Measurements from ENCODE around the gene CFAP299.

CFAP299 gene

DNA sequence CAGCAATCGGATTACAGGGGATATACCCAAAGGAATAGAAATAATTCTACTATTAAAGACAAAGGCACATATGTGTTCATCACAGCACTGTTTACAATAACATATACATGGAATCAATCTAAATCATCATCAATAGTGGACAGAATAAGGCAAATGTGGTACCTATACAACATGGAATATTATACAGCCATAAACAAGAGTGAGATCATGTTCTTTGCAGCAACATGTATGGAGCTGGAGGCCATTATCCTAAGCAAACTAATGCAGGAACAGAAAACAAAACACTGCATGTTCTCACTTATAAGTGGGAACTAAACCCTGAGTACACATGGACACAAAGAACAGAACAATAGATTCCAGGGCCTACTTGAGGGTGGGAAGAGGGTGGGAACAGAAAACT is 163.2 kb downstream of the CFAP299 start:
- DNase-seq, result no peak

DNA sequence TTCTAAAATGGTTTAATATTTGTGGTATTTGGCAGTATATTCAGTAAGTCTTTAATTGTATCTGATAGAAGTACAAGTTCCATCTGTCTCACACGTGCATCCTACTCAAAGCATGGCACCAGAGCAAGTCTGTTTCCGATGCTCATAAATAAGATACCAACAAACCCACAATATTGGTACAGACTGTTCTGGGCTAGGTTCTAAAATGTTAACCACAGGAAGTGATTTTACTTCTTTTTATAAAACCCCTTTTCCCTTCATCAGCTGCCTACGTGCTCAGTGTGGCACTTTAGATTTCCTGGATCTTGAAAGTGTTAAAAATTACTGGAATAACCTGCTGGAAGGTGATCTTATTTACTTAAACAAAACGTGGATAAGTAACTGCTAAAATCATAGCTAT is 165.1 kb downstream of the CFAP299 start:
- no peak for DNase-seq

DNA sequence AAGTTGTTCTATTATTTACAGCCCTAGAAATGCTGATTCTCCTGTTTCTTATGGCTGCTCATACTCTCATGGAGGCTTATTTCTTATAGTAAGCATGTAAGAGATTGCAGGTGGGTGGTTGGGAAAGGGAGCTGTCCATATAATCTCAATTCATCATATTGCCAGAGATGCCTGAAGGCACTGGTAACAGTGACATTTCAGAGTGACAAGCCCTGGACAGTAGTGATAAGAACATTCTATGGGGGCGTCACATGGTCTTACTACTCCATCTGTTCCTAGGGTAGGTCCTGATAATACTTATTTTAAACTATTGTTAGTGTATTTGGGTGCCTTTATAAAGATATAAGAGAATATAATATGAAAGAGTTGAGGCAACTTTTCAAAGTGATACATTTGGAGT is 171.5 kb downstream of the CFAP299 start:
- DNase-seq, result no peak

DNA sequence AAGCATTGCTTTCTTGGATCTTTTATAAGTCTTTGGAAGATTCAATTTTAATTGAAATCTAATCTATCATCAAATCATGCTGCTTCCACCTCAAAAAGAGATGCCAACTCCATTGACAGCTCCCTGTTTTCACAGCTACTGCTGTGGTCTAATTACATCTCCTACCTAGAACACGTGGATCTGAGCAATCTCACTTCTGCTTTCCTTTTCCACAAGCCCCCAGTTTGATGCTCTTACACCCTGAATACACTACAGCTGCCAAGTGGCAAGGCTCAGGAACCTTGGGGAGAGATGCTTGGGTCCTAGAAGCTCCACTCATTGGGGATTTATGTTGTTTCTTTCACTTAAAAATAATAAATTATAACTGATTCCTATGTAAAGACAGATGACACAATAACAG is 172.0 kb downstream of the CFAP299 start:
- DNase-seq, result no peak

DNA sequence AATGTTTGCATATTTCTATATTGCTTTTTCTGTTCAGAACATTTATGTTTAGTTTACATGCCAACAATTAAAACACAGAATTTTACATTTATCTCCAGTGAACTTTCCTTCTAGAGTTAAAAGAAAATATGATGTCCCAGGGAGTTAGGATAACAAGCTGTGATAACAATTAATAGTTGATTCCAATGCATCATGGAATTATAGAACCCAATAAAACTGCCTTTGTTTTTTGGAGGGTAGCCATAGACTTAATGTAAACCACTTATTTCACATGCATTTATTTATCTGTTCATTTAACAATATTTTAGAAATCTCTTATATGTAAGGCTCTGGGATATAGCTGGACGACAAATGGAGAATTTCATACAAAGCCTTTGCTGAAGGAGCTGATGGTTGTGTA is 180.0 kb downstream of the CFAP299 start:
- no peak for DNase-seq

DNA sequence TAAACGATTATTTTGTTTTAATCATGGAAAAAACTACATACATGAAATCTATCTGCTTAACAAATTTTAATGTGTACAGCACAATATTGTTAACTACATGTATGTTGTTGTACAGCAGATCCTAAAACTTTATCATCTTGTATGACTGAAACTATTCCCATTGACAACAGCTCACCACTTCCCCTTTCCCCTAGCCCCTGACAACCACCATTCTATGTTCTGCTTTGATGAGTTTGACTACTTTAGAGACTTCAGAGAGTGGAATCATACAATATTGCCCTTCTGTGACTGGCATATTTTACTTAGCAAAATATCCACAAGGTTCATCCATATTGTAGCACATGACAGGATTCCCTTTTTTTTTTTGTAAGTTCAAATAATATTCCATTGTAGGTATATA is 185.9 kb downstream of the CFAP299 start:
- no peak for DNase-seq

DNA sequence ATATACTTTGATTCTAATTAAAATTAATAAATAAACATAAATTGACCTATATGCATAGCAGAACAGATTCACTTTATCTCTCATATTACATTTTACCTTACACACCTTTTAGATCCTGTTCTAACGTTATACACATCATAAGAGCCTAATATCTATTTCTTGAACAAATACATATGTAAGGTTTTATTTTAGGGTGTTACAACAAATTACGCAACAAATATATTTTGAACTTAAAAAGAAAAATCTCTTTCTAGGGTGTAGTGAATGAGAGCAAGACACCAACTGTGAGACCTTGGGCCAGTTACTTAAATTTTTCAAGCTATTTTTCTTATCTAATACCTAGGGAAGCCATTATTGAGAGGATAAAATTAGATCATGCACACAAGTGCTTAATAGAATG is 191.2 kb downstream of the CFAP299 start:
- no peak for DNase-seq

DNA sequence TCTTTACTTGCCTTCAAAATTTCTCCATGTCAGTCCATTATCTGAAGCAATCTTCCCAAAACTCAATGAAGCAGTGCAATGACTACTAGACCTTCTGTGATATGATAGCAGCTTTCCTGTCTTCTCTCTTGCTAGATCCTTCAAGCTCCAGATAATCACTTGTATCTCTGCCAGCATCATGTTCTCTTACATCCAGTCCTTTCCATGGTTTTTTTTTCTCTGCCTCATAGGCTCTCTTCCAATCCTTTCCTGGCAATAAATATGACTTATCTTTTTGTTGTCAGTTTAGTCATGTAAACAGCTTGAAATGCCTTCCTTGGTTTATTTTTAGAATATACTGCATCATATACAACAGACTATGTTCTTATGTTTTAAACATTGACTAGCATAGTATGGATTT is 193.5 kb downstream of the CFAP299 start:
- no peak for DNase-seq

DNA sequence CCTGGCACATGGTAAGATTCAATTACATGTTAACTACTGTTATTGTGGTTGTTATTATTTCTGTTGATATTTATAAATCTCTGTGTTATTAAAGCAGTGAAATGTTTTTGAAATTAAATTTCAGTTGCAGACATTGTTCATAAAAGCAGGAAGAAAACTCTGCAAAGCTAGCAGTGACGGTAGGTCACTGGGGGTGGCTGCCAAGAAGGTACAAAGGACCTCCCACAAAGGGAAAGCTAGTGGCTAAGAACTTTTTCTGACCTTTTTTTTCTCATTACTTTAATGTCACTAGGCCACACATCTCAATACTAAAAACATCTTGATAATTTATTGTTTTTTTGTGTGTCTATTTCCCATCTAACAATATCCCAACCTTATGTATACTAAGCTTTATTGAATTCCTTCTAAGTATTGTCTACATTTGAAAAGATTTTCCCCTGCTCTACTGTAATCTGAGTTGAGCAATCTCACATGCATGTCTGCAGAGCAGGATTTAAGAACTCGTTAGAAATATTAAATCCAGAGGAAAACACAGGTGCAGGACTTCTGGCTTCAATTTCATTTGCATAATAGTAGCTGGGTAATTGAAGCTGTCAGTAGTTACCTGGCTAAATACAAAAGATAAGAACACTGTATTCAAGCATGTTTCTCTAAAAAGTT is 197.3 kb downstream of the CFAP299 start:
- no peak for DNase-seq

DNA sequence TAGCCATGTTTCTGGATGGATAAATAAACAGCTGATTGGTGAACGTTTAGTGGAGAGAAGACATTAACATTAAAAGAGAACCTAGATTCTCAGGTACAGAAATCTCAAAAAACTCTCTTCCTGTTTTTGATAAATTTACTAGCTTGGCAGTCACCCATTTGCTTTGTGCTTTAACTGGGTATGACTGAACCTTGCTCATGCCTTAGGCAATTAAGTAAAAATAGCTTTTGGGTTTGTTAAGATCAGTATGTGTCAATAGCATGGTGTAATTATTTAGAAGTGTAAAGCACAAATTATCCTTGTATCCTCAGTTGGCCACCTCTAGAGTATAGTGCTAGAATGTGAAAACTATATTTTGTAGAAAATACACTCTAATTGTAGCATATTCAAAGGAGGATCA is 200.0 kb downstream of the CFAP299 start:
- DNase-seq, result no peak

DNA sequence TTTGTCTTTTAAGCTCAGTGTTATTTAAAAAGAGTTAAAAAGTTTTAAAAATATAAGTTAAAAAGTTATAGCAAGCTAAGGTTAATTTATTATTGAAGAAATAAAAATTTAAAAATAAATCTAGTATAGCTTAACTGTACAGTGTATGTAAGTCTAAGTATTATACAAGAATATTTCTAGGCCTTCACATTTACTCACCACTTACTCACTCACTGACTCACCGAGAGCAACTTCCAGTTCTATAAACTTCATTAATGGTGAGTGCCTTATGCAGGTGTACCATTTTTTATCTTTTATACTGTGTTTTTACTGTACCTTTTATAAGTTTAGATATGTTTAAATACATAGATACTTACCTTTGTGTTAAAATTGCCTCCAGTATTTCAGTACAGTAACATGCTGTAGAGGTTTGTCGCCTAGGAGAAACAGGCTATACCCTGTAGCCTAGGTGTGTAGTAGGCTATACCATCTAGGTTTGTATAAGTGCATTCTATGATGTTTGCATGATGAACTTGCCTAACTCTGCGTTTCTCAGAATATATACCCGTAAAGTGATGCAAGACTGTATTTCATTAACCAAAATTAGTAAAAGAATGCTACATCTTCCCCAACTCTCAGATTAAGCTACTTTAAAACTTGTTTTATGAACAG is 202.9 kb downstream of the CFAP299 start:
- no peak for DNase-seq

DNA sequence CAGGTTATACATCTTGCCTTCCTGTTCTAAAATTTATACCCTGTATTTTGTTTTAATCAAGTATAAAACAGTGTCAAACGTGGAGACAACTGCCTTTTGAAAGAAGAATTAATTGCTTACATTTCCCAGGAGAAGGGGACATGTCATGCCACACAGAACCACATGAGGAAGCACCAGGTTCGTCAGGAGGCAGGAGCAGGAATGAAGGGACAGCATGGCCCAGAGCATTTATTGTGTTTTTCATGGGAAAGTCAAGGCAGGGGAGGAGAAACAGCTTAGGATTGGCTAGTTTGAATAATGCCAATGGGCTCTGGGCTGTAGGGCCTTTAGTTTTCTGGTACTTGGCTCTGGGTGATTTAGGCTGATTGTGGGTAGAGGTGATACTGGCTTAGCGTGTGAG is 203.7 kb downstream of the CFAP299 start:
- no peak for DNase-seq

DNA sequence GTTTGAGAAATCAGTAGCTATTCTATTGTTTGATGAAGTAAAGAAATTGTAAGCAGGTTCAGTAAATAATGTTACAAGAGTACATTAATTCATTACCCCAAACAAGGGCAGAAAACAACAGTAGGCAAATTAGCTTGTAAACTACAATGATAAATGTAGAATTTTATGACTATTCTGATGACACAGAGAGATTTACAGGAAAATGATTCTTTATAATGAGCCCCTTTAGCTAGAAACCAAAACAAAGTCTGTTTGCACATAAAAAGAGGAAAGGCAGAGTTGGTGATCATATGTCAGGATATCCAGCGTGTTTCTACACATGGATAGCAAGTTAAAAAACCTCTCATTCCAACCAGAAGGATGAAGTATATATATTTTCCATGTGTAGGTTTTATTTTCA is 204.8 kb downstream of the CFAP299 start:
- DNase-seq, result no peak

DNA sequence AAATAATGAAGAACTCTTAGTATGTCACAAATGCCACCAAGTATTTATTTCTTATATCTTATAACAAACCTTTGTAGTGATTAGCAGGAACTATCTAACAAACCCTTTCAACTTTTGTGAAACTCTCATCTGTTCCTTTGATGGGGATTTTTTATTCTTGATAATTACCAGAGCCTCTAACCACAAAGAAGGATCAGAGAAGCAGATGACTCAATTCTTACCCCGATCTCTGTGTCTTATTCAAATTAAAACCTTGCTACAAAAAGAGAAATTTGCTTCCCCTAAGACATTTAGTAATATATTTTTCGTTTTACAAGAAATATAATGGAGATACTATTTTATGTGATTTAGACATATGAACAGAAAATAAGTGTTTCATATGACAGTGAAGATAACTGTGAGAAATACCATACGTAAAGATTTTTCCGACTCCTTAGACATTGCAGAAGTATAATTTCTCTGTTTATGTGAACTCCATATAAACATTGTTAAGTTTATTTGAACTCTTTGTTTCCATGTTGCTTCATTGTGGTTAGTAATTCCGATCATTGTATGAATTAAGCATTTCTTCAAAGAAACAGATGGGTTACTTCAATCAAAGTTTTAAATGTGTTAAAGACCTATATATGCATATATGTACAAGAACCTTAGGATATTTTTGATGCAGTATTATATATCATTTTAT is 205.4 kb downstream of the CFAP299 start:
- no peak for DNase-seq

DNA sequence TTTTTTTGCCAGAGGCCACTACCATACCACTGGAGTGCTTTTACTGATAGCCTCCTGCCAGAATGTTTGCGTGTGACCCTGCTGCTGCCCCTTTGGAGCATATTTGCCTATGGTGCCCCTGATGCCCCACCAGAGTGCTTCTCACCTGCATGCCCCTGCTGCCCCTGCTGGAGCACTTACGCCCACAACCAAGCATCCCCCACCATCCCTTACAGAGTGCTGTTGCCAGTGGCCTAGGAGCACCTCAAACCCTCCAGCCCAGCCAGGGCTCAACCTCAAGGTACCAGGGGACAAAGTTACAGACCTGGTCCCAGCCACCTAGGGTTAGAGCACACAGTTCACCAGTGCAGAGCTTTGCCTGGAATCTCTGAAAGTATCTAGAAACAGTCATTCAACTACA is 207.2 kb downstream of the CFAP299 start:
- no peak for DNase-seq

DNA sequence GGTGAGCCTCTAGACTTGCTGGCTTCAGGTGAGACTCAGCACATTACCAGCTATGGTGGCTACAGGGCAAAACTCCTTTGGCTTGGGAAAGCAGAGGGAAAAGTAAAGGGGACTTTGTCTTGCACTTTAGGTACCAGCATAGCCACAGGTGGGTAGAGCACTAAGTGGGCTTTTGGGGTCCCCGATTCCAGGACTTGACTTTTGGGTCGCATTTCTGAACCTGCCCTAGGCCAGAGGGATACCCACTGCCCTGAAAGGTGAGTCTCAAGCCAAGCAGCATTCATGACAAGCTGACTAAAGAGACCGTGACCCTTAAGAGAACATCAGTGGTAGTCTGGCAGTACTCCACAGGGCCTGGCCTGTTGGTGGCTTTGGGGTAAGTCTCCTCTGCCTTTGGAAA is 224.8 kb downstream of the CFAP299 start:
- DNase-seq, result no peak

DNA sequence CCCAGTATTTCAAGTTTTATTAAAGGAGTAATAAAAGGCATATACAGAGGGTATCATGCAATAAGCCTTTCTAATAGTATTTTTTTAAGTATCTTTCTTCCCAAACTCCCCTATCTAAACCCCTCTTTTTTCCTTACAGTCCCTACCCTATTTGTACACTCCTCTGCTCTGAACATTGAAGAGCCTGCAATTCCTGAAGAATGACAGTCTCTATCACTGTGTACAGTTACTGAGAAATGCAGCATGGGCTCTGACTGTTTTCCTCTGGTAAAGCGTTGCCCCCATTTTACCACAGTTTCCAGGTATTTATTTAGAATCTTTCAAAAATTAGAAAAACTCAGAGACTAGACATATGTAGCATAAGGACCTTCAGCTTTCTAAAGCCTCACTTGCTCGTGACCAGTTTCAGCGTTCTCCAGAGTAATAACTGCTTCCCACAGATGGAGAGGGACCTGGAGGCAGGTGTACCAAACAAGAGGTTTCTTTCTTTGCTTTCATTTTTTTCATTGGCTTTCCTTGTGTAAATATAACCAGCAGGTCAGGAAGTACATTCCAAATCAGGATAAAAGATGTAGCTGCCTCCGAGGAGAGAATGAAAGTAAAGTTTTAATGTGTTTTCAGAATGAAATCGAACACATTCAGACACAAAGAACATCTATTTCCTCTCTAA is 230.8 kb downstream of the CFAP299 start:
- no peak for DNase-seq

DNA sequence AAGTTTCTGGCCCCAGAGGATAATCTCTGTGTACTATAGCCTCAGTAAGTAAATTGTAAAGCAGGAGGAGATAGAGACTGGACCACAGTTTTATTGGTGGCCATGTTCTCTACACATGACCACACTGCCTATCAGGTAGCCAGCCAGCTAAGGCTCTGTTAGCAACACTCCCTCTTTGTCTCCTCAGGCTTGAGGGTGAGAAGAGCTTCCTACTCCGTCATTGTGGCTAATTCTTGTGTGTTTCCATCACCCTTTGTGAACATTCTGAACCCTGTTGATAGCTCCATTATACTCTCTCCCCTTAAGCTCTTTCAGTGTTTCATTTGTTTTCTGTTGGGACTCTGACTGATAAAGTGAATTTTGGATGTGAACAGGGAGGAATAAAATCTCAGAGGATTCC is 233.4 kb downstream of the CFAP299 start:
- no peak for DNase-seq

DNA sequence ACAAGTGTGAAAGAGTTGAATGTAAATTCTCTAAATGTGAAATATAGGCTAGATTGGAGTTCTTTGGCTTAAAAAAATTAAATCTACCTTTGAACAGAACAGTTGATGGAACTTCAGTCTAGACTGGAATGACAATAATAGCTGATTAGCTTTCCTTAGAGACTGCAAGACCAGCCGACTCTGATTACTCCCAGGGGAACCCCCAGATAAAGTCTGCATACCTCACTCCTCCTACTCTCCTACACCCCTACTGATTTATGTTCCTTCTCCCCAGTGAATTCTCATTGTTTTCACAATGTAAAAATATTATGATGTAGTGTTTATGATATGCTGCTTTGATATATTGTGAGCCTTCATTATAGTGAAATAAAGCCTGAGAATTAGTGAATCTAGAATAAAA is 241.3 kb downstream of the CFAP299 start:
- no peak for DNase-seq

DNA sequence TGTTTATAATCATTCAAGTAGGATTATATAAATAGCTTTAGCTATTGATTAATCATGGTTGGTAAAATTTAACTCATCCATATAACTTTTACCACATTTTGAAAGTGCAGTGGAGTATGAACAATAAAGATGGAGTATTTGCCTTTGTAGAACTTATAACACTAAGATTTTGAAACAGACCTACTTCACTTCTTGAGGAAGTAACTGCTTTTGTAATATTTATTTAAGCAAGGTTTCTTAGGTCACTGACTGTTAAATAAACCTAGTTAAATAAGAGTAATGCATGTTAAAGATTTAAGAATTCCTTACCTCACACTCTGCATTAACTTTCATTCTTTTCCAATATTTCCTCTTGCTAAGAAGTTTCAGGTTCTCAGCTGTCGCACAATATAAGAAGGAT is 242.5 kb downstream of the CFAP299 start:
- DNase-seq, result no peak

DNA sequence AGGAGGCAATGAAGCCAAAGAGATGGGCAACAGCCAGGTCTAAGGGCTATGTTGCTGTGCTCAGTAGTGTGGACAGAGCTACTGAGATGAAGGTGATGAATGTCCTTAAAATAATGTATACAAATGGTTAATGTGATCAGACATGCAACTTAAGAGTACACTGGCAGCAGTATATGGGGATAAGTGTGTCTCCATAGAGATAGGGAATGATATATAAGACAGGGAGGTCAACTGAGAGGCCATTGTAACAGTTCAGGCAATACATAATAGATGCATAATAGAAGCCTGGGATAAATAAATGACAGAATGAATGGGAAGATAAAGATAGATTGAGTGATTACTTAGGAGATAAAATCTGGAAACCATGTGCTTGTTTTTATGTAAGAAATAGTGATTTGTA is 250.0 kb downstream of the CFAP299 start:
- no peak for DNase-seq

DNA sequence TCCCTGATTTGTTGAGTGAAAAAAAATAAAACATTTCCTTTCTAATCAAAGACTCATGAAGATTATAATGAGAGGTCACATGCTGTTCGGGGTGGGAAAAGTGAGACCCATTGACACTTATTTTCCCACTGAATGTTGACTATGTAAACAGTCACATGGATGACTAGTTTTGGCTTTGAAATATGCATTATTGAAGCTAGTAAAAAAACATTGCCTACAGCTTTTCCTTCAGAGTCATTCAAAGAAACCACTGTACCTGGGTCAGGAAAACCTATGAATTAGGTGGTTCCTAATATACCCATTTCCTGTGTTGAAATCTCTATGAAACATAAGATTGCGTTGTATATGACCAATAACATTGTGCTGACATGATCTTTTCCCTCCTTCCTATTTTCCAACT is 251.2 kb downstream of the CFAP299 start:
- no peak for DNase-seq
